GM12878 (cell line): Measurements from ENCODE around the gene MORF4L2. TPM values are rescaled to one million over a fixed set of nuclear protein-coding genes. Genes with fewer than 3 reads are reported as not detected.

Experiments
- ATAC-seq: fragments of 200-7000 bp; cut with Tn5 transposase; 3 replicates; pipeline ENCODE4 v1.9.1; 2020; ENCODE audit warnings: mild to moderate bottlenecking, moderate library complexity
- BruUV-seq: library from RNA; stranded (reverse); fragments of 400-500 nt; replicated peaks from 2 replicates; lab custom pipeline; 2021; lab: Mats Ljungman, UMichigan
- CTCF ChIA-PET: fragments of 300-600 bp; sonication (Branson Sonifier 250); formaldehyde crosslinking; extraction: SDS; loops from one replicate; lab custom pipeline; 2021; ENCODE audit warnings: inconsistent platforms; lab: Yijun Ruan, JAX
- POLR2A ChIA-PET: fragments of 350-600 bp; formaldehyde crosslinking; extraction: SDS; loops from one replicate; lab custom pipeline; 2021; ENCODE audit warnings: inconsistent platforms; lab: Charles Lee
- RAD21 ChIA-PET: fragments of 300-600 bp; sonication (Branson Sonifier 250); formaldehyde crosslinking; loops from one replicate; lab custom pipeline; 2023; ENCODE audit warnings: antibody characterized with exemption; ENCODE audit not compliant: unreplicated experiment; lab: Charles Lee
- SMC1A ChIA-PET: fragments of 300-600 bp; sonication (Branson Sonifier 250); formaldehyde crosslinking; loops from one replicate; lab custom pipeline; 2023; ENCODE audit not compliant: unreplicated experiment, uncharacterized antibody; lab: Charles Lee
- DNase-seq: peaks from one replicate; pipeline ENCODE4 v3.0.0-alpha.2; 2011; ENCODE audit warnings: low read depth, low spot score
- FAIRE-seq: peaks from 3 replicates; lab custom pipeline; 2011; peaks lifted over from hg19 to GRCh38; lab: Jason Lieb, UNC
- H2AFZ ChIP-seq: 2 replicates; pipeline ENCODE4 v1.6.0; 2011; ENCODE audit warnings: low read depth, low read length, control low read depth; ENCODE audit not compliant: control insufficient read depth
- H3K27ac ChIP-seq: 2 replicates; pipeline ENCODE4 v1.5.1; 2011; ENCODE audit warnings: control low read depth; ENCODE audit not compliant: control insufficient read depth, insufficient read depth
- H3K27me3 ChIP-seq, 2 experiments: replicated peaks in 1 of 2; 2 replicates each; pipeline versions ENCODE4 v1.6.0 to v1.6.1; 2011; ENCODE audit warnings: low read length in 1 of 2; ENCODE audit not compliant: control insufficient read depth in 2 of 2, insufficient read depth in 2 of 2
- H3K36me3 ChIP-seq, 2 experiments: 2 replicates each; pipeline ENCODE4 v1.5.1; 2011; ENCODE audit warnings: low read length in 1 of 2; ENCODE audit not compliant: control insufficient read depth in 2 of 2, insufficient read depth in 2 of 2
- H3K4me1 ChIP-seq: 2 replicates; pipeline ENCODE4 v1.6.1; 2011; ENCODE audit warnings: mild to moderate bottlenecking, low read length, moderate library complexity, mixed read lengths; ENCODE audit not compliant: control insufficient read depth, insufficient read depth
- H3K4me2 ChIP-seq: 2 replicates; pipeline ENCODE4 v1.6.0; 2011; ENCODE audit warnings: control low read depth; ENCODE audit not compliant: control insufficient read depth, insufficient read depth
- H3K4me3 ChIP-seq: fragments of 200-600 bp; sonication (generic); 2 replicates; pipeline ENCODE4 v1.5.1; 2016
- H3K79me2 ChIP-seq: 2 replicates; pipeline ENCODE4 v1.6.0; 2011; ENCODE audit warnings: low read length; ENCODE audit not compliant: control insufficient read depth, insufficient read depth
- H3K9ac ChIP-seq: 2 replicates; pipeline ENCODE4 v1.8.0; 2011; ENCODE audit warnings: low read length, control low read depth, mixed read lengths; ENCODE audit not compliant: control insufficient read depth, insufficient read depth
- H3K9me3 ChIP-seq: replicated peaks from 3 replicates; pipeline ENCODE4 v1.5.1; 2011; ENCODE audit warnings: mild to moderate bottlenecking, low read length; ENCODE audit not compliant: control insufficient read depth, insufficient read depth
- H4K20me1 ChIP-seq: 2 replicates; pipeline ENCODE4 v1.6.0; 2011; ENCODE audit not compliant: control insufficient read depth, insufficient read depth
- BHLHE40 ChIP-seq, 2 experiments: fragments of 450-650 bp in 1 of 2; IDR thresholded peaks; 2 replicates each; pipeline ENCODE4 v1.6.1; 2011 to 2017; ENCODE audit warnings: low read depth in 2 of 2, borderline replicate concordance in 1 of 2, improper control_type of control experiment in 1 of 2, low read length in 1 of 2, mild to moderate bottlenecking in 1 of 2
- BRCA1 ChIP-seq: IDR thresholded peaks from 2 replicates; pipeline ENCODE4 v1.6.1; 2011; ENCODE audit warnings: low read depth, low read length, improper control_type of control experiment
- HDGF ChIP-seq: fragments of 450-650 bp; IDR thresholded peaks from 2 replicates; pipeline ENCODE4 v1.6.1; 2016; ENCODE audit warnings: antibody characterized with exemption
- KAT2A ChIP-seq: conservative IDR thresholded peaks from 2 replicates; pipeline ENCODE4 v1.6.1; 2011; ENCODE audit warnings: low read depth, low read length; ENCODE audit not compliant: control insufficient read depth
- MTA3 ChIP-seq: IDR thresholded peaks from 2 replicates; pipeline ENCODE4 v1.6.1; 2012; ENCODE audit warnings: low read length, inconsistent platforms, borderline replicate concordance
- MYC ChIP-seq: IDR thresholded peaks from 2 replicates; pipeline ENCODE4 v1.6.1; 2011; ENCODE audit warnings: mild to moderate bottlenecking, low read length, moderate library complexity, inconsistent platforms; ENCODE audit not compliant: insufficient read depth, insufficient replicate concordance, insufficient read length, severe bottlenecking
- PML ChIP-seq: IDR thresholded peaks from 2 replicates; pipeline ENCODE4 v1.6.1; 2012; ENCODE audit warnings: low read length, inconsistent platforms
- SIX5 ChIP-seq: IDR thresholded peaks from 2 replicates; pipeline ENCODE4 v1.6.1; 2011; ENCODE audit warnings: mild to moderate bottlenecking, low read depth, low read length, moderate library complexity; ENCODE audit not compliant: severe bottlenecking
- SMARCA5 ChIP-seq: fragments of 450-650 bp; IDR thresholded peaks from 2 replicates; pipeline ENCODE4 v1.6.1; 2017; ENCODE audit warnings: mild to moderate bottlenecking
- SMC3 ChIP-seq: IDR thresholded peaks from 2 replicates; pipeline ENCODE4 v1.6.1; 2011; ENCODE audit warnings: low read length, improper control_type of control experiment, borderline replicate concordance
- STAT1 ChIP-seq: fragments of 450-650 bp; conservative IDR thresholded peaks from 2 replicates; pipeline ENCODE4 v1.6.1; 2014; ENCODE audit warnings: antibody characterized with exemption, mild to moderate bottlenecking
- TAF1 ChIP-seq: IDR thresholded peaks from 2 replicates; pipeline ENCODE4 v1.6.1; 2011; ENCODE audit warnings: mild to moderate bottlenecking, low read depth, low read length, borderline replicate concordance
- TBL1XR1 ChIP-seq: IDR thresholded peaks from 2 replicates; pipeline ENCODE4 v1.6.1; 2012; ENCODE audit warnings: low read depth, low read length, improper control_type of control experiment
- YY1 ChIP-seq: IDR thresholded peaks from 2 replicates; pipeline ENCODE4 v1.6.1; 2011; ENCODE audit warnings: low read depth, mild to moderate bottlenecking, low read length
- ZSCAN29 ChIP-seq: fragments of 450-650 bp; IDR thresholded peaks from 2 replicates; pipeline ENCODE4 v1.6.1; 2017; ENCODE audit warnings: mild to moderate bottlenecking, moderate library complexity
- WGBS: methylation state at CpG from one replicate; pipeline ENCODE4 v1.1.6; 2016; ENCODE audit warnings: low lambda C conversion rate; ENCODE audit not compliant: insufficient replicate concordance, insufficient coverage; ENCODE audit errors: missing lambda C conversion rate; 5-methylcytosine and 5-hydroxymethylcytosine counted together
- in situ Hi-C: fragments of 300-500 bp; cut with MboI; formaldehyde crosslinking; loops from 9 replicates; pipeline ENCODE4 v1.14.3; 2018; ENCODE audit warnings: mixed read lengths
- intact Hi-C: fragments of 100-400 bp; cut with micrococcal nuclease; formaldehyde crosslinking; loops from one replicate; pipeline ENCODE4 v1.14.2; 2022; ENCODE audit not compliant: unreplicated experiment
- polyA plus RNA-seq, 11 experiments: library from polyadenylated mRNA; depleted of rRNA in 4 of 11; unstranded in 6 of 11; stranded (reverse) in 5 of 11; fragments of >200 nt; fragmentation: Nextera tagmentation in 4 of 11; fragmentation: Illumina TruSeq in 1 of 11; extraction: Ambion mirVana in 4 of 11; extraction: Trizol in 1 of 11; gene quantifications; 1 replicate in 1 of 11; 2 replicates in 10 of 11; pipeline versions ENCODE4 v1.2.1 to v1.2.3, GENCODE V29; 2011 to 2016; ENCODE audit warnings: inconsistent platforms in 2 of 11, missing spikeins in 2 of 11, low read depth in 1 of 11
- total RNA-seq, 4 experiments: library from RNA; depleted of rRNA in 3 of 4; stranded (reverse); fragments of >200 nt in 3 of 4; fragmentation: Illumina TruSeq in 1 of 4; extraction: Trizol in 1 of 4; gene quantifications; 2 replicates each; pipeline versions ENCODE4 v1.2.1 to v1.2.3, GENCODE V29; 2013 to 2021
- TF ChIP-seq, protein P1 (sequence below): fragments of 450-650 bp; IDR thresholded peaks from 2 replicates; pipeline ENCODE4 v1.6.1; 2017; ENCODE audit warnings: mild to moderate bottlenecking, moderate library complexity
- TF ChIP-seq, protein P2 (sequence below): fragments of 150-350 bp; IDR thresholded peaks from 2 replicates; pipeline ENCODE4 v1.6.1; 2014; ENCODE audit warnings: mild to moderate bottlenecking, low read depth, low read length

Gene MORF4L2
- total and polyA plus RNA-seq, 10 of the 15 experiments (the other 5 are each of a cell fraction or from before 2014, with no cell fraction given) = 118 to 311 (median 199) TPM

DNA sequence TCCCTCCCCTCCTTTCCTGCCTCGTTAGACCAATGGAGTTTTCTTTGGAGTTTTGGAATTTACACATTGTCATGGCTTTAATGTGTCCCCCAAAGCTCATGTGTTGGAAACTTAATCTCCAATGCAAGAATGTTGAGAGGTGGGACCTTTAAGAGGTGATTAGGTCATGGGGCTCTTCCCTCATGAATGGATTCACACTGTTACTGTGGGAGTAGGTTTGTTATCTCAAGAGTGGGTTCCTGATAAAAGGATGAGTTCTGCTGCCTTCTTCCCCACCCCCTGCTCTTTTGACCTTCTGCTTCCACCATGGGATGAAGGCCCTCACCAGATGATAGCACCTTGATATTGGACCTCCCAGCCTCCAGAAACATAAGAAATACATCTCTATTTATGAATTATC, 16.8 kb downstream of the MORF4L2 start (continued):
- TF ChIP-seq, protein P1, sequence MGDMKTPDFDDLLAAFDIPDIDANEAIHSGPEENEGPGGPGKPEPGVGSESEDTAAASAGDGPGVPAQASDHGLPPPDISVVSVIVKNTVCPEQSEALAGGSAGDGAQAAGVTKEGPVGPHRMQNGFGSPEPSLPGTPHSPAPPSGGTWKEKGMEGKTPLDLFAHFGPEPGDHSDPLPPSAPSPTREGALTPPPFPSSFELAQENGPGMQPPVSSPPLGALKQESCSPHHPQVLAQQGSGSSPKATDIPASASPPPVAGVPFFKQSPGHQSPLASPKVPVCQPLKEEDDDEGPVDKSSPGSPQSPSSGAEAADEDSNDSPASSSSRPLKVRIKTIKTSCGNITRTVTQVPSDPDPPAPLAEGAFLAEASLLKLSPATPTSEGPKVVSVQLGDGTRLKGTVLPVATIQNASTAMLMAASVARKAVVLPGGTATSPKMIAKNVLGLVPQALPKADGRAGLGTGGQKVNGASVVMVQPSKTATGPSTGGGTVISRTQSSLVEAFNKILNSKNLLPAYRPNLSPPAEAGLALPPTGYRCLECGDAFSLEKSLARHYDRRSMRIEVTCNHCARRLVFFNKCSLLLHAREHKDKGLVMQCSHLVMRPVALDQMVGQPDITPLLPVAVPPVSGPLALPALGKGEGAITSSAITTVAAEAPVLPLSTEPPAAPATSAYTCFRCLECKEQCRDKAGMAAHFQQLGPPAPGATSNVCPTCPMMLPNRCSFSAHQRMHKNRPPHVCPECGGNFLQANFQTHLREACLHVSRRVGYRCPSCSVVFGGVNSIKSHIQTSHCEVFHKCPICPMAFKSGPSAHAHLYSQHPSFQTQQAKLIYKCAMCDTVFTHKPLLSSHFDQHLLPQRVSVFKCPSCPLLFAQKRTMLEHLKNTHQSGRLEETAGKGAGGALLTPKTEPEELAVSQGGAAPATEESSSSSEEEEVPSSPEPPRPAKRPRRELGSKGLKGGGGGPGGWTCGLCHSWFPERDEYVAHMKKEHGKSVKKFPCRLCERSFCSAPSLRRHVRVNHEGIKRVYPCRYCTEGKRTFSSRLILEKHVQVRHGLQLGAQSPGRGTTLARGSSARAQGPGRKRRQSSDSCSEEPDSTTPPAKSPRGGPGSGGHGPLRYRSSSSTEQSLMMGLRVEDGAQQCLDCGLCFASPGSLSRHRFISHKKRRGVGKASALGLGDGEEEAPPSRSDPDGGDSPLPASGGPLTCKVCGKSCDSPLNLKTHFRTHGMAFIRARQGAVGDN = no peak
- TF ChIP-seq SMC3 (no peak), STAT1 (no peak), TAF1 (no peak)

DNA sequence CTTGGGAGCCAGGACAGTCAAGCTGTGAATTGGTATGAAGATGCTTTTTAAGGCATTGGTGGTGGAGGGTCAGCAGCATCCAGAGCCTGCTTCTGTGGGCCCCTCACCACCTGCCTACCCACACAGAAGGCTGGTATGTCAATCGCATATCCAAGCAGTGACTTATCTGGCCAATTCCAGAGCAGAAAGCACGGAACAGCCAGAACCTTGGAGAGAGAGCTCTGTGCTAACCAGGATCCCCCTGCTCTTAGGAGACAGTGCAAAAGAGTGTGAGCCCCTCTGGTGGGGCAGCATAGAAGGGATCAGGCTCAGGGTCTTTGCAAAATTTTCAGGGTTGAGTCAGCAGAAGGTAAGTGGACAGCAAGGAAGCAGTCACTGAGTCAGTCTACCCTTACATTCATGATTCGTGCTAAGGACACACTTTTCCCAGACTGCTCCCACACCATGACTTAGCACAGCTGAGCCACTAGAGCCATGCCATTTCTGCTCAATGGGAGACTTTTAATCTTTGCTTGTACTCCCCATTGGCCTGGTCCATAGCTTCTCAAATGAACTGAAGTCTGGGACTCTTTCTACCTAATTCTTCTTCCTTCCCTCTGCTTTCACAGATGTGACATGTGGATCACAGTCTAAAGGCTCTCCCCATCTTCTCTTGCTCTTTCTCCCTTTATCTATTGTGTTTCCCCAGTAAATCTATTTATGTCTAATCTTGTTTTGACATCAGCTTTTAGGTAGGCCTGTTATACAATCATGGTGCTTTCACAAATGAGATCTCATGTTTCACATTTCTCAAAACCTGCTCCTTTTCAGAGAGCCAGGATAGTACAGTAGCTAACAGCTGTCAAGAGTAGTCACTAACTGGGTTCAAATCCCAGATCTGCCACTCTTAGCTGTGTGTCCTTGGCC, 20.0 kb downstream of the MORF4L2 start:
- Histone ChIP-seq H3K4me2 (no peak overlapping the region), H3K9me3 (no peaks in the 10 kb centered on the region), H3K36me3 (no peaks in the 10 kb centered on the region), H3K4me1 (no peaks in the 10 kb centered on the region), H4K20me1 (no peaks in the 10 kb centered on the region), H3K9ac (no peak overlapping the region), H3K4me3 (no peak overlapping the region), H3K79me2 (no peaks in the 10 kb centered on the region), H3K27ac (no peak overlapping the region), H2AFZ (no peak overlapping the region), H3K27me3 (no peaks in the 10 kb centered on the region; a peak in 1 of 4 replicates)
- CTCF ChIA-PET = no interaction called here
- RAD21 ChIA-PET = no interaction called here
- FAIRE-seq (no peak), ATAC-seq (no peak), DNase-seq (no peak)
- POLR2A ChIA-PET = no interaction called here
- 18% methylated on average over 3 of the region's 3 CpGs for WGBS
- SMC1A ChIA-PET = interaction anchor here (0.7 to 1.6 kb wide), 3 partner anchors 10 to 19 kb away, joined by 3 to 4 read pairs (median 3); no protein-coding TSS in a partner anchor
- intact Hi-C loops = no loop called here
- in situ Hi-C loops = no loop called here
- no TSS peak for BruUV-seq
- no peak for TF ChIP-seq BRCA1
- TF ChIP-seq SIX5 = no peak
- no peak for TF ChIP-seq KAT2A
- no peak for TF ChIP-seq HDGF
- no peak for TF ChIP-seq MYC
- no peak for TF ChIP-seq TBL1XR1
- TF ChIP-seq, protein P2, sequence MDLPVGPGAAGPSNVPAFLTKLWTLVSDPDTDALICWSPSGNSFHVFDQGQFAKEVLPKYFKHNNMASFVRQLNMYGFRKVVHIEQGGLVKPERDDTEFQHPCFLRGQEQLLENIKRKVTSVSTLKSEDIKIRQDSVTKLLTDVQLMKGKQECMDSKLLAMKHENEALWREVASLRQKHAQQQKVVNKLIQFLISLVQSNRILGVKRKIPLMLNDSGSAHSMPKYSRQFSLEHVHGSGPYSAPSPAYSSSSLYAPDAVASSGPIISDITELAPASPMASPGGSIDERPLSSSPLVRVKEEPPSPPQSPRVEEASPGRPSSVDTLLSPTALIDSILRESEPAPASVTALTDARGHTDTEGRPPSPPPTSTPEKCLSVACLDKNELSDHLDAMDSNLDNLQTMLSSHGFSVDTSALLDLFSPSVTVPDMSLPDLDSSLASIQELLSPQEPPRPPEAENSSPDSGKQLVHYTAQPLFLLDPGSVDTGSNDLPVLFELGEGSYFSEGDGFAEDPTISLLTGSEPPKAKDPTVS = no peak
- TF ChIP-seq SMARCA5 = no peak
- no peak for TF ChIP-seq MTA3
- TF ChIP-seq PML = no peak
- TF ChIP-seq YY1 = no peak
- no peak for TF ChIP-seq ZSCAN29
- no peak for TF ChIP-seq BHLHE40 (IDR thresholded peaks at IDR 0.05; ENCODE audit: borderline replicate concordance in 1 of 2, low read depth in 2 of 2, low read length in 1 of 2)
